WTC11 (cell line): ENCODE results near the gene STX2. TPM values are rescaled to one million over a fixed set of nuclear protein-coding genes. Genes with fewer than 3 reads are reported as not detected.

Experiments used
- ATAC-seq: fragments of 200-7000 bp; cut with Tn5 transposase; 2 replicates; pipeline ENCODE4 v1.10.0; 2021; ENCODE audit warnings: mild to moderate bottlenecking, moderate library complexity
- CTCF ChIA-PET: fragments of 300-600 bp; sonication (Branson Sonifier 250); formaldehyde crosslinking; loops from one replicate; lab custom pipeline; 2021; ENCODE audit warnings: antibody characterized with exemption; lab: Charles Lee
- POLR2A ChIA-PET: fragments of 350-600 bp; sonication (Branson Sonifier 250); formaldehyde crosslinking; loops from one replicate; lab custom pipeline; 2021; ENCODE audit warnings: antibody characterized with exemption; lab: Charles Lee
- DNase-seq: peaks from one replicate; pipeline ENCODE4 v3.0.0; 2021; ENCODE audit warnings: low spot score
- H3K27ac Mint-ChIP-seq: 2 replicates; pipeline ENCODE4 v1.8.0; 2021; ENCODE audit warnings: mixed read lengths
- H3K27me3 Mint-ChIP-seq: 2 replicates; pipeline ENCODE4 v1.8.0; 2021; ENCODE audit warnings: low read depth, mild to moderate bottlenecking, moderate library complexity, mixed read lengths
- H3K36me3 Mint-ChIP-seq: 2 replicates; pipeline ENCODE4 v1.8.0; 2021; ENCODE audit warnings: mixed read lengths
- H3K4me1 Mint-ChIP-seq: 2 replicates; pipeline ENCODE4 v1.8.0; 2022; ENCODE audit warnings: mixed read lengths
- H3K4me3 Mint-ChIP-seq: 2 replicates; pipeline ENCODE4 v1.8.0; 2021; ENCODE audit warnings: mild to moderate bottlenecking, moderate library complexity, mixed read lengths
- H3K9me3 Mint-ChIP-seq: 2 replicates; pipeline ENCODE4 v1.8.0; 2021; ENCODE audit warnings: mixed read lengths
- ATF2 ChIP-seq: sonication (generic); formaldehyde crosslinking; IDR thresholded peaks from 2 replicates; pipeline ENCODE4 v1.8.1; 2022; ENCODE audit warnings: low read depth, missing genetic modification reagents, borderline replicate concordance
- ATF3 ChIP-seq: sonication (generic); formaldehyde crosslinking; conservative IDR thresholded peaks from 2 replicates; pipeline ENCODE4 v1.8.1; 2022; ENCODE audit warnings: mild to moderate bottlenecking, missing genetic modification reagents
- ATF6 ChIP-seq: sonication (generic); formaldehyde crosslinking; IDR thresholded peaks from 2 replicates; pipeline ENCODE4 v1.8.1; 2023; ENCODE audit warnings: mild to moderate bottlenecking, missing genetic modification reagents
- ELF4 ChIP-seq: sonication (generic); formaldehyde crosslinking; IDR thresholded peaks from 2 replicates; pipeline ENCODE4 v1.8.1; 2022; ENCODE audit warnings: low read depth, mild to moderate bottlenecking, moderate library complexity, missing genetic modification reagents
- EMX1 ChIP-seq: fragments of 250-450 bp; sonication (Bioruptor Pico); IDR thresholded peaks from 2 replicates; pipeline ENCODE4 v1.8.0; 2021; ENCODE audit warnings: mild to moderate bottlenecking
- ESRRA ChIP-seq: sonication (generic); formaldehyde crosslinking; IDR thresholded peaks from 2 replicates; pipeline ENCODE4 v1.8.1; 2022; ENCODE audit warnings: mild to moderate bottlenecking, missing genetic modification reagents, borderline replicate concordance
- ETV6 ChIP-seq: sonication (generic); formaldehyde crosslinking; IDR thresholded peaks from 2 replicates; pipeline ENCODE4 v1.8.1; 2022; ENCODE audit warnings: mild to moderate bottlenecking, missing genetic modification reagents
- IRF1 ChIP-seq: sonication (generic); formaldehyde crosslinking; IDR thresholded peaks from 2 replicates; pipeline ENCODE4 v1.8.0; 2023; ENCODE audit warnings: missing genetic modification reagents
- JUN ChIP-seq: sonication (generic); formaldehyde crosslinking; IDR thresholded peaks from 2 replicates; pipeline ENCODE4 v1.8.0; 2023; ENCODE audit warnings: mild to moderate bottlenecking, missing genetic modification reagents
- KAT7 ChIP-seq: sonication (generic); formaldehyde crosslinking; IDR thresholded peaks from 2 replicates; pipeline ENCODE4 v1.8.1; 2023; ENCODE audit warnings: missing genetic modification reagents, mild to moderate bottlenecking, borderline replicate concordance
- NFE2L1 ChIP-seq: sonication (generic); formaldehyde crosslinking; IDR thresholded peaks from 2 replicates; pipeline ENCODE4 v1.8.1; 2023; ENCODE audit warnings: missing genetic modification reagents
- NR1H2 ChIP-seq: sonication (generic); formaldehyde crosslinking; IDR thresholded peaks from 2 replicates; pipeline ENCODE4 v1.9.0; 2021; ENCODE audit warnings: mild to moderate bottlenecking, moderate library complexity, missing genetic modification reagents
- NR2C2 ChIP-seq: sonication (generic); formaldehyde crosslinking; IDR thresholded peaks from 2 replicates; pipeline ENCODE4 v1.8.0; 2022; ENCODE audit warnings: mild to moderate bottlenecking, missing genetic modification reagents
- STAT6 ChIP-seq: sonication (generic); formaldehyde crosslinking; conservative IDR thresholded peaks from 2 replicates; pipeline ENCODE4 v1.8.1; 2023; ENCODE audit warnings: mild to moderate bottlenecking, low read depth, missing genetic modification reagents, moderate library complexity
- TEAD4 ChIP-seq: sonication (generic); formaldehyde crosslinking; IDR thresholded peaks from 2 replicates; pipeline ENCODE4 v1.8.0; 2022; ENCODE audit warnings: mild to moderate bottlenecking, missing genetic modification reagents
- USF1 ChIP-seq: sonication (generic); formaldehyde crosslinking; IDR thresholded peaks from 2 replicates; pipeline ENCODE4 v1.8.0; 2022; ENCODE audit warnings: mild to moderate bottlenecking, missing genetic modification reagents
- ZNF232 ChIP-seq: sonication (generic); formaldehyde crosslinking; IDR thresholded peaks from 2 replicates; pipeline ENCODE4 v1.8.0; 2022; ENCODE audit warnings: mild to moderate bottlenecking, missing genetic modification reagents
- ZNF263 ChIP-seq: sonication (generic); formaldehyde crosslinking; IDR thresholded peaks from 2 replicates; pipeline ENCODE4 v1.8.1; 2022; ENCODE audit warnings: low read depth, mild to moderate bottlenecking, moderate library complexity, missing genetic modification reagents
- ZNF396 ChIP-seq: fragments of 250-450 bp; sonication (Bioruptor Pico); IDR thresholded peaks from 2 replicates; pipeline ENCODE4 v1.8.0; 2021; ENCODE audit warnings: mild to moderate bottlenecking, moderate library complexity, borderline replicate concordance
- total RNA-seq: library from RNA; stranded (reverse); gene quantifications from 3 replicates; pipeline ENCODE4 v1.2.3, GENCODE V29; 2021

Gene STX2
- total RNA-seq, 1 experiment from 2014 or later = 22.7 TPM

GRCh38 chr12:130815028-130815741 is 23.9 kb downstream of the STX2 start:
- no peak for TF ChIP-seq ZNF263 (CRISPR knock-in tag)
- no peak for TF ChIP-seq KAT7 (CRISPR knock-in tag)
- no peak for TF ChIP-seq STAT6 (CRISPR knock-in tag)
- TF ChIP-seq ELF4 = no peak
- no peak for TF ChIP-seq ZNF396 (CRISPR knock-in tag)
- TF ChIP-seq USF1 (CRISPR knock-in tag) = no peak
- TF ChIP-seq JUN (CRISPR knock-in tag) = no peak
- TF ChIP-seq ATF2 = no peak
- TF ChIP-seq ETV6 = no peak
- TF ChIP-seq NFE2L1 = no peak
- no peak for TF ChIP-seq NR1H2 (CRISPR knock-in tag)
- TF ChIP-seq ATF6 (CRISPR knock-in tag) = no peak
- no peak for TF ChIP-seq EMX1 (CRISPR knock-in tag)
- TF ChIP-seq NR2C2 = no peak
- TF ChIP-seq ATF3 (CRISPR knock-in tag) = no peak
- no peak for TF ChIP-seq ZNF232 (CRISPR knock-in tag)
- TF ChIP-seq ESRRA = no peak
- TF ChIP-seq TEAD4 = no peak
- no peak for TF ChIP-seq IRF1 (CRISPR knock-in tag)
- Mint-ChIP-seq H3K4me3 (no peak overlapping the region), H3K27me3 (no peaks in the 10 kb centered on the region), H3K36me3 (peaks cover 11% of the 10 kb centered on the region), H3K27ac (peak overlapping the region; percentile 86), H3K4me1 (peaks cover 67% of the 10 kb centered on the region), H3K9me3 (no peaks in the 10 kb centered on the region)
- ATAC-seq (no peak), DNase-seq (no peak)
- POLR2A ChIA-PET = no interaction called here
- CTCF ChIA-PET = interaction anchor here (0.6 to 2.9 kb wide), 7 partner anchors 11 to 56 kb away, joined by 3 to 16 read pairs (median 4); no protein-coding TSS in a partner anchor
